ENCODE results near the gene SLC39A11.

DNA sequence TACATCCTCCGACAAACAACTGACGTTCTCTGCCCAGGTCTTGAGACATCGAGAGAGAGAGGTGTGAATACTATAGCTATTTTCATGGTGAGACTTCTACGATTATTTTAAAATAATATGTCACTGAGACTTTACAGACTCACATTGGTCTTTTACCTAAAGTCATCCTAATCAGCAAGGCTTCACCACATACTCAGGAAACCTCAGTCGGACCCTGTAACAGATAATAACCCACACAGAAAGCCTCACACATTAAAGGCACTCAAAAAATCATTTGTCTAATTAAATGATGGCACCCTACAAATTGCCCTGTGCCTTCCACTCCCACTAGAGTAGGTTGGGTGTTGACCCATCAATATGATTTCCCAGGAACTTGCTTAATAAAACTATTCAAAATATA, 19.8 kb upstream of the SLC39A11 start:
- TF ChIP-seq, protein P1, sequence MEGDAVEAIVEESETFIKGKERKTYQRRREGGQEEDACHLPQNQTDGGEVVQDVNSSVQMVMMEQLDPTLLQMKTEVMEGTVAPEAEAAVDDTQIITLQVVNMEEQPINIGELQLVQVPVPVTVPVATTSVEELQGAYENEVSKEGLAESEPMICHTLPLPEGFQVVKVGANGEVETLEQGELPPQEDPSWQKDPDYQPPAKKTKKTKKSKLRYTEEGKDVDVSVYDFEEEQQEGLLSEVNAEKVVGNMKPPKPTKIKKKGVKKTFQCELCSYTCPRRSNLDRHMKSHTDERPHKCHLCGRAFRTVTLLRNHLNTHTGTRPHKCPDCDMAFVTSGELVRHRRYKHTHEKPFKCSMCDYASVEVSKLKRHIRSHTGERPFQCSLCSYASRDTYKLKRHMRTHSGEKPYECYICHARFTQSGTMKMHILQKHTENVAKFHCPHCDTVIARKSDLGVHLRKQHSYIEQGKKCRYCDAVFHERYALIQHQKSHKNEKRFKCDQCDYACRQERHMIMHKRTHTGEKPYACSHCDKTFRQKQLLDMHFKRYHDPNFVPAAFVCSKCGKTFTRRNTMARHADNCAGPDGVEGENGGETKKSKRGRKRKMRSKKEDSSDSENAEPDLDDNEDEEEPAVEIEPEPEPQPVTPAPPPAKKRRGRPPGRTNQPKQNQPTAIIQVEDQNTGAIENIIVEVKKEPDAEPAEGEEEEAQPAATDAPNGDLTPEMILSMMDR (IDR thresholded peaks at IDR 0.05) = no peak
- TF ChIP-seq POLR2A (IDR thresholded peaks at IDR 0.05) (no peak), POLR2AphosphoS5 (IDR thresholded peaks at IDR 0.05) (no peak), EP300 (IDR thresholded peaks at IDR 0.05) (no peak)
